ENCODE data around the gene IL23A. TPM values are rescaled to one million over a fixed set of nuclear protein-coding genes. Genes with fewer than 3 reads are reported as not detected.

Gene IL23A
- total RNA-seq, 1 donor from 2014 or later: not detected

- ATAC-seq (ENCODE audit: poor library complexity) (no peak), DNase-seq (no peak)
- intact Hi-C loops (cut with DNase I): no loop called here
Observed at GRCh38 chr12:56389412-56389811, 50.7 kb downstream of the IL23A start.

Other genes starting within 250 kb of the IL23A start
- gene PA2G4, start 234.3 kb upstream of the IL23A start, total RNA-seq: 68.0 TPM
- 1,888 TPM for gene RPL41, start 222.3 kb upstream of the IL23A start, total RNA-seq
- 5.8 TPM for gene ZC3H10, start 220.6 kb upstream of the IL23A start, total RNA-seq
- 27.0 TPM for gene ESYT1, start 210.6 kb upstream of the IL23A start, total RNA-seq
- 42.7 TPM for gene MYL6B, start 186.3 kb upstream of the IL23A start, total RNA-seq
- gene MYL6, start 180.5 kb upstream of the IL23A start, total RNA-seq: 513 TPM
- gene SMARCC2, start 149.4 kb upstream of the IL23A start, total RNA-seq: 63.4 TPM
- 48.1 TPM for gene RNF41, start 117.0 kb upstream of the IL23A start, total RNA-seq
- gene NABP2, start 114.5 kb upstream of the IL23A start, total RNA-seq: 18.8 TPM
- gene SLC39A5, start 108.8 kb upstream of the IL23A start, total RNA-seq: not detected
- gene ANKRD52, start 80.5 kb upstream of the IL23A start, total RNA-seq: 24.6 TPM
- 153 TPM for gene COQ10A, start 71.9 kb upstream of the IL23A start, total RNA-seq
- 779 TPM for gene CS, start 38.6 kb upstream of the IL23A start, total RNA-seq
- gene CNPY2, start 22.9 kb upstream of the IL23A start, total RNA-seq: 31.2 TPM
- 38.6 TPM for gene PAN2, start 4.9 kb upstream of the IL23A start, total RNA-seq
- 28.3 TPM for gene STAT2, start 21.2 kb downstream of the IL23A start, total RNA-seq
- not detected for gene APOF, start 24.0 kb downstream of the IL23A start, total RNA-seq
- gene TIMELESS, start 110.5 kb downstream of the IL23A start, total RNA-seq: 2.7 TPM
- gene MIP, start 115.8 kb downstream of the IL23A start, total RNA-seq: not detected
- 2.9 TPM for gene SPRYD4, start 129.7 kb downstream of the IL23A start, total RNA-seq
- gene GLS2, start 149.3 kb downstream of the IL23A start, total RNA-seq: 0.40 TPM
- 25.0 TPM for gene RBMS2, start 182.9 kb downstream of the IL23A start, total RNA-seq

All from Right ventricle myocardium superior (tissue), 1 donor.